ENCODE measurements around the gene ELMOD3. TPM values are rescaled to one million over a fixed set of nuclear protein-coding genes. Genes with fewer than 3 reads are reported as not detected.
A peak's percentile ranks its signal among the peaks of the same experiment; 100 is the strongest.

Gene ELMOD3
- total and polyA plus RNA-seq, 9 of the 15 experiments (the other 6 are each of a cell fraction or from before 2014, with no cell fraction given) = 2.7 to 18.7 (median 11.6) TPM

DNA sequence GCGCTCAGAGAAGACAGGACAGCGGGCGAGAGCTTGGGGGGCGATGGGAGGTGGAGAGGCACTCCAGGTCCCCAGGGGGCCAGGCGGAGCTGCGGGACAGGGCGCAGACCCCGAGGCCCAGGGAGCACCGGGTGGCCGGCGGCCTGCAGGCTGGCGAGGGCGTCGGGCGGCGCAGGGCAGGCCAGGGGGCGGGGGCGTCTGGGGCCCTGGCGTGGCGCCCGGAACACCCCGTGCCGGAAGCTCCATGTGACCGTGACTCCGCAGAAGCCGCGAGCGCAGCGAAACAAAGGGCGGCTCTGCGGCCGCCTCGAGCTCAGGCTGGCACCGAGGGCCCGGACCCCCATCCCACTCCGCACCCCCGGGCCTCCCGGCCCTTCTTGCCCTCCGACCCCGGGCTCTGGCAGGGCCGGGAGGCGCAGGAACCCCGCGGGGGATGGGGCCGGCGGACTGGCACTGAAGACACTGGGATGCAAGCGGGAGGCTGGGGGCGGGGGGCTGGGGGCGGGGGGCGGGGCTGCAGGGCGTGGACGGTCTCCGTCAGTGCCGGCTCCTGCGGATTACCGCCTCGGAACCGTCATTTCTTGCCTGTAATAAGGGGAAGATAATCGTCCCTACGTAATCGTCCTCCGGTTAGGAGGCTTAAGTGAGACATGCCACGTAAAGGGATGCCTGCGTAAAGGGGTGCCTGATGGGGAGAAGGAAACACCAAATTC, 83.1 kb downstream of the ELMOD3 start (continued):
- peak; percentile 14; the same call in 1 of the 2 replicates for TF ChIP-seq PHF8 (IDR thresholded peaks at IDR 0.05; ENCODE audit: borderline replicate concordance, low read length)
- TF ChIP-seq MYC (IDR thresholded peaks at IDR 0.05; ENCODE audit: low read depth, low read length) = peak; percentile 94
- TF ChIP-seq MYC (CRISPR knock-in tag; IDR thresholded peaks at IDR 0.05; ENCODE audit: borderline replicate concordance, low read depth) = no peak
- peak; percentile 74 for TF ChIP-seq C11orf30 (IDR thresholded peaks at IDR 0.05; ENCODE audit: low read depth)
- peak; percentile 32; the same call in 1 of the 2 replicates for TF ChIP-seq CBX1 (IDR thresholded peaks at IDR 0.05; ENCODE audit: low read depth)
- TF ChIP-seq ZNF232 (CRISPR knock-in tag; IDR thresholded peaks at IDR 0.05) = no peak
- TF ChIP-seq, protein P1, sequence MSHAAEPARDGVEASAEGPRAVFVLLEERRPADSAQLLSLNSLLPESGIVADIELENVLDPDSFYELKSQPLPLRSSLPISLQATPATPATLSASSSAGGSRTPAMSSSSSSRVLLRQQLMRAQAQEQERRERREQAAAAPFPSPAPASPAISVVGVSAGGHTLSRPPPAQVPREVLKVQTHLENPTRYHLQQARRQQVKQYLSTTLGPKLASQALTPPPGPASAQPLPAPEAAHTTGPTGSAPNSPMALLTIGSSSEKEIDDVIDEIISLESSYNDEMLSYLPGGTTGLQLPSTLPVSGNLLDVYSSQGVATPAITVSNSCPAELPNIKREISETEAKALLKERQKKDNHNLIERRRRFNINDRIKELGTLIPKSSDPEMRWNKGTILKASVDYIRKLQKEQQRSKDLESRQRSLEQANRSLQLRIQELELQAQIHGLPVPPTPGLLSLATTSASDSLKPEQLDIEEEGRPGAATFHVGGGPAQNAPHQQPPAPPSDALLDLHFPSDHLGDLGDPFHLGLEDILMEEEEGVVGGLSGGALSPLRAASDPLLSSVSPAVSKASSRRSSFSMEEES (CRISPR knock-in tag; IDR thresholded peaks at IDR 0.05) = peak; percentile 50
- TF ChIP-seq, protein P2, sequence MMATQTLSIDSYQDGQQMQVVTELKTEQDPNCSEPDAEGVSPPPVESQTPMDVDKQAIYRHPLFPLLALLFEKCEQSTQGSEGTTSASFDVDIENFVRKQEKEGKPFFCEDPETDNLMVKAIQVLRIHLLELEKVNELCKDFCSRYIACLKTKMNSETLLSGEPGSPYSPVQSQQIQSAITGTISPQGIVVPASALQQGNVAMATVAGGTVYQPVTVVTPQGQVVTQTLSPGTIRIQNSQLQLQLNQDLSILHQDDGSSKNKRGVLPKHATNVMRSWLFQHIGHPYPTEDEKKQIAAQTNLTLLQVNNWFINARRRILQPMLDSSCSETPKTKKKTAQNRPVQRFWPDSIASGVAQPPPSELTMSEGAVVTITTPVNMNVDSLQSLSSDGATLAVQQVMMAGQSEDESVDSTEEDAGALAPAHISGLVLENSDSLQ (IDR thresholded peaks at IDR 0.05) = no peak
- TF ChIP-seq, protein P3, sequence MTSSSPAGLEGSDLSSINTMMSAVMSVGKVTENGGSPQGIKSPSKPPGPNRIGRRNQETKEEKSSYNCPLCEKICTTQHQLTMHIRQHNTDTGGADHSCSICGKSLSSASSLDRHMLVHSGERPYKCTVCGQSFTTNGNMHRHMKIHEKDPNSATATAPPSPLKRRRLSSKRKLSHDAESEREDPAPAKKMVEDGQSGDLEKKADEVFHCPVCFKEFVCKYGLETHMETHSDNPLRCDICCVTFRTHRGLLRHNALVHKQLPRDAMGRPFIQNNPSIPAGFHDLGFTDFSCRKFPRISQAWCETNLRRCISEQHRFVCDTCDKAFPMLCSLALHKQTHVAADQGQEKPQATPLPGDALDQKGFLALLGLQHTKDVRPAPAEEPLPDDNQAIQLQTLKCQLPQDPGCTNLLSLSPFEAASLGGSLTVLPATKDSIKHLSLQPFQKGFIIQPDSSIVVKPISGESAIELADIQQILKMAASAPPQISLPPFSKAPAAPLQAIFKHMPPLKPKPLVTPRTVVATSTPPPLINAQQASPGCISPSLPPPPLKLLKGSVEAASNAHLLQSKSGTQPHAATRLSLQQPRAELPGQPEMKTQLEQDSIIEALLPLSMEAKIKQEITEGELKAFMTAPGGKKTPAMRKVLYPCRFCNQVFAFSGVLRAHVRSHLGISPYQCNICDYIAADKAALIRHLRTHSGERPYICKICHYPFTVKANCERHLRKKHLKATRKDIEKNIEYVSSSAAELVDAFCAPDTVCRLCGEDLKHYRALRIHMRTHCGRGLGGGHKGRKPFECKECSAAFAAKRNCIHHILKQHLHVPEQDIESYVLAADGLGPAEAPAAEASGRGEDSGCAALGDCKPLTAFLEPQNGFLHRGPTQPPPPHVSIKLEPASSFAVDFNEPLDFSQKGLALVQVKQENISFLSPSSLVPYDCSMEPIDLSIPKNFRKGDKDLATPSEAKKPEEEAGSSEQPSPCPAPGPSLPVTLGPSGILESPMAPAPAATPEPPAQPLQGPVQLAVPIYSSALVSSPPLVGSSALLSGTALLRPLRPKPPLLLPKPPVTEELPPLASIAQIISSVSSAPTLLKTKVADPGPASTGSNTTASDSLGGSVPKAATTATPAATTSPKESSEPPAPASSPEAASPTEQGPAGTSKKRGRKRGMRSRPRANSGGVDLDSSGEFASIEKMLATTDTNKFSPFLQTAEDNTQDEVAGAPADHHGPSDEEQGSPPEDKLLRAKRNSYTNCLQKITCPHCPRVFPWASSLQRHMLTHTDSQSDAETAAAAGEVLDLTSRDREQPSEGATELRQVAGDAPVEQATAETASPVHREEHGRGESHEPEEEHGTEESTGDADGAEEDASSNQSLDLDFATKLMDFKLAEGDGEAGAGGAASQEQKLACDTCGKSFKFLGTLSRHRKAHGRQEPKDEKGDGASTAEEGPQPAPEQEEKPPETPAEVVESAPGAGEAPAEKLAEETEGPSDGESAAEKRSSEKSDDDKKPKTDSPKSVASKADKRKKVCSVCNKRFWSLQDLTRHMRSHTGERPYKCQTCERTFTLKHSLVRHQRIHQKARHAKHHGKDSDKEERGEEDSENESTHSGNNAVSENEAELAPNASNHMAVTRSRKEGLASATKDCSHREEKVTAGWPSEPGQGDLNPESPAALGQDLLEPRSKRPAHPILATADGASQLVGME (CRISPR knock-in tag; IDR thresholded peaks at IDR 0.05) = no peak
- no peak for TF ChIP-seq KLF10 (CRISPR knock-in tag; IDR thresholded peaks at IDR 0.05)
- TF ChIP-seq, protein P4, sequence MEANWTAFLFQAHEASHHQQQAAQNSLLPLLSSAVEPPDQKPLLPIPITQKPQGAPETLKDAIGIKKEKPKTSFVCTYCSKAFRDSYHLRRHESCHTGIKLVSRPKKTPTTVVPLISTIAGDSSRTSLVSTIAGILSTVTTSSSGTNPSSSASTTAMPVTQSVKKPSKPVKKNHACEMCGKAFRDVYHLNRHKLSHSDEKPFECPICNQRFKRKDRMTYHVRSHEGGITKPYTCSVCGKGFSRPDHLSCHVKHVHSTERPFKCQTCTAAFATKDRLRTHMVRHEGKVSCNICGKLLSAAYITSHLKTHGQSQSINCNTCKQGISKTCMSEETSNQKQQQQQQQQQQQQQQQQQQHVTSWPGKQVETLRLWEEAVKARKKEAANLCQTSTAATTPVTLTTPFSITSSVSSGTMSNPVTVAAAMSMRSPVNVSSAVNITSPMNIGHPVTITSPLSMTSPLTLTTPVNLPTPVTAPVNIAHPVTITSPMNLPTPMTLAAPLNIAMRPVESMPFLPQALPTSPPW (CRISPR knock-in tag; IDR thresholded peaks at IDR 0.05) = peak; percentile 84

Data from K562 (cell line).